HepG2 (cell line): ENCODE measurements around the gene IKZF4. TPM values are rescaled to one million over a fixed set of nuclear protein-coding genes. Genes with fewer than 3 reads are reported as not detected.
A peak's percentile ranks its signal among the peaks of the same experiment; 100 is the strongest.

ENCODE experiments used
- AFF4 ChIP-seq: sonication (generic); formaldehyde crosslinking; IDR thresholded peaks from 2 replicates; pipeline ENCODE4 v1.4.0; 2020; ENCODE audit warnings: missing genetic modification reagents
- CSRNP2 ChIP-seq: sonication (generic); formaldehyde crosslinking; conservative IDR thresholded peaks from 2 replicates; pipeline ENCODE4 v1.8.0; 2022; ENCODE audit warnings: low read depth, missing genetic modification reagents
- DMTF1 ChIP-seq: sonication (generic); formaldehyde crosslinking; IDR thresholded peaks from 2 replicates; pipeline ENCODE4 v1.4.0; 2020; ENCODE audit warnings: mild to moderate bottlenecking, missing genetic modification reagents
- EEA1 ChIP-seq: sonication (generic); formaldehyde crosslinking; IDR thresholded peaks from 2 replicates; pipeline ENCODE4 v1.5.1; 2020; ENCODE audit warnings: mild to moderate bottlenecking, missing genetic modification reagents, borderline replicate concordance
- ERF ChIP-seq: IDR thresholded peaks from 2 replicates; pipeline ENCODE4 v1.6.1; 2018; ENCODE audit warnings: missing biosample characterization, missing genetic modification reagents
- ESRRA ChIP-seq: sonication (generic); formaldehyde crosslinking; IDR thresholded peaks from 2 replicates; pipeline ENCODE4 v1.5.1; 2020; ENCODE audit warnings: mild to moderate bottlenecking, low read depth, missing genetic modification reagents
- GFI1 ChIP-seq: sonication (generic); formaldehyde crosslinking; IDR thresholded peaks from 2 replicates; pipeline ENCODE4 v1.5.0; 2020; ENCODE audit warnings: missing genetic modification reagents, mild to moderate bottlenecking, borderline replicate concordance
- HIC2 ChIP-seq: sonication (generic); formaldehyde crosslinking; IDR thresholded peaks from 2 replicates; pipeline ENCODE4 v1.9.0; 2022; ENCODE audit warnings: low read depth, missing genetic modification reagents
- HNRNPK ChIP-seq: fragments of 200-400 bp; formaldehyde crosslinking; IDR thresholded peaks from 2 replicates; pipeline ENCODE4 v1.6.1; 2018; ENCODE audit warnings: low read length, low read depth, moderate library complexity, mild to moderate bottlenecking; ENCODE audit not compliant: poor library complexity, severe bottlenecking
- MAFG ChIP-seq: sonication (generic); formaldehyde crosslinking; IDR thresholded peaks from 2 replicates; pipeline ENCODE4 v1.5.1; 2020; ENCODE audit warnings: mild to moderate bottlenecking, missing genetic modification reagents
- NFYC ChIP-seq: IDR thresholded peaks from 2 replicates; pipeline ENCODE4 v1.6.1; 2016; ENCODE audit warnings: missing genetic modification reagents, missing compliant biosample characterization
- NONO ChIP-seq, 2 experiments: fragments of 450-650 bp in 1 of 2; sonication (generic) in 1 of 2; formaldehyde crosslinking in 1 of 2; IDR thresholded peaks in 1 of 2; conservative IDR thresholded peaks in 1 of 2; 2 replicates each; pipeline versions ENCODE4 v1.6.1 to v1.8.0; 2017 to 2022; ENCODE audit warnings: mild to moderate bottlenecking in 1 of 2, missing genetic modification reagents in 1 of 2, moderate library complexity in 1 of 2
- PBX3 ChIP-seq: sonication (generic); formaldehyde crosslinking; IDR thresholded peaks from 2 replicates; pipeline ENCODE4 v1.8.1; 2023; ENCODE audit warnings: missing genetic modification reagents, inconsistent platforms, borderline replicate concordance
- UBTF ChIP-seq: sonication (generic); formaldehyde crosslinking; IDR thresholded peaks from 2 replicates; pipeline ENCODE4 v1.4.0; 2020; ENCODE audit warnings: mild to moderate bottlenecking, missing genetic modification reagents
- ZZZ3 ChIP-seq: sonication (generic); formaldehyde crosslinking; IDR thresholded peaks from 2 replicates; pipeline ENCODE4 v1.4.0; 2020; ENCODE audit warnings: missing genetic modification reagents, mild to moderate bottlenecking, borderline replicate concordance
- polyA plus RNA-seq, 8 experiments: library from polyadenylated mRNA; depleted of rRNA in 3 of 8; stranded (reverse) in 7 of 8; unstranded in 1 of 8; fragments of >200 nt; fragmentation: Illumina TruSeq in 4 of 8; extraction: Trizol in 4 of 8; gene quantifications; 2 replicates each; pipeline versions ENCODE4 v1.2.1 to v1.2.3, GENCODE V29; 2011 to 2016; ENCODE audit warnings: low read depth in 4 of 8, missing spikeins in 1 of 8, mixed read lengths in 1 of 8; ENCODE audit not compliant: insufficient read depth in 1 of 8
- total RNA-seq, 5 experiments: library from RNA; depleted of rRNA; stranded (reverse); fragments of >200 nt; fragmentation: Illumina TruSeq; extraction: Trizol; gene quantifications; 2 replicates each; pipeline ENCODE4 v1.2.3, GENCODE V29; 2016; ENCODE audit warnings: low read depth in 1 of 5

Gene IKZF4
- total and polyA plus RNA-seq, 2 of the 13 experiments (the other 11 are each of a cell fraction or from before 2014, with no cell fraction given), result 0.58 to 2.2 TPM

GRCh38 chr12:55997535-55997859 is 23.3 kb upstream of the IKZF4 start (continued):
- TF ChIP-seq HNRNPK (no peak), EEA1 (no peak), NFYC (CRISPR knock-in tag) (no peak), GFI1 (no peak), MAFG (no peak), PBX3 (CRISPR knock-in tag) (no peak), UBTF (CRISPR knock-in tag) (peak; percentile 8; the same call in 1 of the 2 replicates), AFF4 (CRISPR knock-in tag) (0 out of 2 replicates have a peak, but pooled peaks have one; percentile 9), DMTF1 (CRISPR knock-in tag) (no peak), NONO (IDR thresholded peaks at IDR 0.05) (no peak), NONO (CRISPR knock-in tag; conservative IDR thresholded peaks at IDR 0.05) (no peak), ERF (CRISPR knock-in tag) (no peak), ESRRA (CRISPR knock-in tag) (no peak), HIC2 (CRISPR knock-in tag) (0 out of 2 replicates have a peak, but pooled peaks have one; percentile 13), CSRNP2 (no peak), ZZZ3 (CRISPR knock-in tag) (no peak)
